PC-3 (cell line): Measurements from ENCODE around the gene DPM2.

Experiments used
- EZH2phosphoT487 ChIP-seq: fragments of 300-600 bp; sonication (generic); IDR thresholded peaks from 2 replicates; pipeline ENCODE4 v1.6.1; 2018; ENCODE audit warnings: mild to moderate bottlenecking, antibody characterized with exemption, low read length, borderline replicate concordance
- TF ChIP-seq, protein P1 (sequence below): fragments of 300-600 bp; sonication (generic); conservative IDR thresholded peaks from 2 replicates; pipeline ENCODE4 v1.5.1; 2017; ENCODE audit warnings: antibody characterized with exemption, low read depth, mild to moderate bottlenecking, low read length

DNA sequence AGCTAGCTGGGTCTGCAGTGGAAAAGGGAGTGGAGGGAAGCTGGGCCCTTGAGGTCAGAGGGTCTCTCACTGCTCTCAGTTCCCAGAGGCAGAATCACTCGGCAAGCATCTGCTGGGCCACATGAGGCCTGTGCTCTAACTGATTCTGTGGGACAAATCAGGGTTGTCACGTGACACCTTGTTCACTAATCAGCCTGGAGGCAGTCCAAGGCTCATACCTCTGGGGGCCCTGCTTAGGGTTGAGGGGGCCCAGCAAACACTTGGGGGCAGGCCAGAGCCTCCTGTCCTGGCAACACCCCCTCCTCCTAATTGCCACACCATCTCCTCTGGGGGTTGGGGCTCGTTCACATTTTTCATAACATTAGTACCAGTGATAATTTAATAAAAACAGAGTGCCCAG lies 9.1 kb upstream of the DPM2 start:
- TF ChIP-seq, protein P1, sequence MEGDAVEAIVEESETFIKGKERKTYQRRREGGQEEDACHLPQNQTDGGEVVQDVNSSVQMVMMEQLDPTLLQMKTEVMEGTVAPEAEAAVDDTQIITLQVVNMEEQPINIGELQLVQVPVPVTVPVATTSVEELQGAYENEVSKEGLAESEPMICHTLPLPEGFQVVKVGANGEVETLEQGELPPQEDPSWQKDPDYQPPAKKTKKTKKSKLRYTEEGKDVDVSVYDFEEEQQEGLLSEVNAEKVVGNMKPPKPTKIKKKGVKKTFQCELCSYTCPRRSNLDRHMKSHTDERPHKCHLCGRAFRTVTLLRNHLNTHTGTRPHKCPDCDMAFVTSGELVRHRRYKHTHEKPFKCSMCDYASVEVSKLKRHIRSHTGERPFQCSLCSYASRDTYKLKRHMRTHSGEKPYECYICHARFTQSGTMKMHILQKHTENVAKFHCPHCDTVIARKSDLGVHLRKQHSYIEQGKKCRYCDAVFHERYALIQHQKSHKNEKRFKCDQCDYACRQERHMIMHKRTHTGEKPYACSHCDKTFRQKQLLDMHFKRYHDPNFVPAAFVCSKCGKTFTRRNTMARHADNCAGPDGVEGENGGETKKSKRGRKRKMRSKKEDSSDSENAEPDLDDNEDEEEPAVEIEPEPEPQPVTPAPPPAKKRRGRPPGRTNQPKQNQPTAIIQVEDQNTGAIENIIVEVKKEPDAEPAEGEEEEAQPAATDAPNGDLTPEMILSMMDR: no peak
- TF ChIP-seq EZH2phosphoT487: no peak
